Measurements from ENCODE around the gene MLANA.
"Not testable (repeated sequence)": the region's sequence is repeated elsewhere in the genome, so short reads cannot be mapped to it uniquely, and the experiment has no call there.

Gene MLANA

GRCh38 chr9:5876711-5877110, 14.0 kb upstream of the MLANA start:
- TF ChIP-seq CTCF (IDR thresholded peaks at IDR 0.05): no peak
- no peak for DNase-seq
- H3K9me3 ChIP-seq: no peaks in the 10 kb centered on the region
- intact Hi-C loops (cut with DNase I; ENCODE audit: low total_unique reads): no loop called here
- no peaks in the 10 kb centered on the region for H3K27me3 ChIP-seq
- no peak overlapping the region for H3K4me3 ChIP-seq
- peaks cover 0 to 11% (median 0%) of the 10 kb centered on the region in 3 donors for H3K36me3 ChIP-seq
- no peak overlapping the region for H3K27ac ChIP-seq
- H3K4me1 ChIP-seq: no peaks in the 10 kb centered on the region

GRCh38 chr9:5879419-5880181, 11.1 kb upstream of the MLANA start:
- Histone ChIP-seq H3K4me3 (no peak overlapping the region), H3K27ac (no peak overlapping the region), H3K36me3 (peaks cover 0 to 6% (median 0%) of the 10 kb centered on the region in 3 donors), H3K9me3 (no peaks in the 10 kb centered on the region), H3K4me1 (no peaks in the 10 kb centered on the region), H3K27me3 (no peaks in the 10 kb centered on the region)
- intact Hi-C loops (cut with DNase I; ENCODE audit: low total_unique reads): no loop called here
- no peak for DNase-seq
- TF ChIP-seq CTCF (IDR thresholded peaks at IDR 0.05): no peak

GRCh38 chr9:5882244-5883012, 8.3 kb upstream of the MLANA start:
- intact Hi-C loops (cut with DNase I; ENCODE audit: low total_unique reads); DNase-seq; H3K9me3 ChIP-seq; H3K27ac ChIP-seq; H3K4me1 ChIP-seq; H3K4me3 ChIP-seq; H3K36me3 ChIP-seq; H3K27me3 ChIP-seq: not testable (repeated sequence)

GRCh38 chr9:5884191-5884590, 6.5 kb upstream of the MLANA start:
- DNase-seq: no peak
- no peaks in the 10 kb centered on the region for H3K27me3 ChIP-seq
- H3K27ac ChIP-seq: no peak overlapping the region
- no peaks in the 10 kb centered on the region for H3K9me3 ChIP-seq
- H3K4me3 ChIP-seq: no peak overlapping the region
- no peaks in the 10 kb centered on the region for H3K36me3 ChIP-seq
- no peaks in the 10 kb centered on the region for H3K4me1 ChIP-seq
- intact Hi-C loops (cut with DNase I; ENCODE audit: low total_unique reads): no loop called here
- TF ChIP-seq CTCF (IDR thresholded peaks at IDR 0.05): no peak

GRCh38 chr9:5886114-5886939, 4.4 kb upstream of the MLANA start:
- peak; percentile 59 to 76 for DNase-seq
- Histone ChIP-seq H3K4me1 (no peaks in the 10 kb centered on the region), H3K27ac (no peak overlapping the region), H3K36me3 (no peaks in the 10 kb centered on the region), H3K4me3 (no peak overlapping the region), H3K27me3 (no peaks in the 10 kb centered on the region), H3K9me3 (no peaks in the 10 kb centered on the region)
- intact Hi-C loops (cut with DNase I; ENCODE audit: low total_unique reads): loop anchor here (2.0 kb wide), 1 partner anchor 166 kb away; no protein-coding TSS in a partner anchor
- TF ChIP-seq CTCF (IDR thresholded peaks at IDR 0.05): peak; percentile 62 to 84

Measured in tibial artery (tissue), 4 donors.